Aorta (tissue), 5 donors: ENCODE results near the gene CLCNKA. TPM values are rescaled to one million over a fixed set of nuclear protein-coding genes. Genes with fewer than 3 reads are reported as not detected.
"Not testable (repeated sequence)": the region's sequence is repeated elsewhere in the genome, so short reads cannot be mapped to it uniquely, and the experiment has no call there.

Experiments
- ATAC-seq: fragments of 200-7000 bp; cut with Tn5 transposase; one replicate; pipeline ENCODE4 v1.9.1; 2022; ENCODE audit warnings: moderate library complexity; ENCODE audit not compliant: low FRiP score
- DNase-seq, 2 donors: peaks; one replicate each; pipeline ENCODE4 v3.0.0-alpha.2; 2020
- H3K27ac ChIP-seq, 2 donors: one replicate each; pipeline ENCODE4 v1.5.1; 2013; ENCODE audit warnings: low read length in 2 of 2, mild to moderate bottlenecking in 2 of 2, moderate library complexity in 2 of 2, control low read depth in 1 of 2, inconsistent platforms in 1 of 2, low read depth in 1 of 2
- H3K27me3 ChIP-seq, 2 donors: one replicate each; pipeline ENCODE4 v1.6.1; 2013; ENCODE audit warnings: control low read depth in 1 of 2, low read length in 1 of 2, mild to moderate bottlenecking in 1 of 2, moderate library complexity in 1 of 2; ENCODE audit not compliant: insufficient read depth in 2 of 2, control insufficient read depth in 1 of 2
- H3K36me3 ChIP-seq, 2 donors: one replicate each; pipeline ENCODE4 v1.6.1; 2013; ENCODE audit warnings: control low read depth in 1 of 2, low read length in 1 of 2, mild to moderate bottlenecking in 1 of 2; ENCODE audit not compliant: insufficient read depth in 2 of 2, control insufficient read depth in 1 of 2
- H3K4me1 ChIP-seq, 2 donors: one replicate each; pipeline ENCODE4 v1.6.1; 2013; ENCODE audit warnings: low read length in 2 of 2, control low read depth in 1 of 2, mild to moderate bottlenecking in 1 of 2, moderate library complexity in 1 of 2; ENCODE audit not compliant: insufficient read depth in 2 of 2, control insufficient read depth in 1 of 2
- H3K4me3 ChIP-seq, 2 donors: one replicate each; pipeline ENCODE4 v1.5.1; 2013; ENCODE audit warnings: low read length in 2 of 2, control low read depth in 1 of 2, mild to moderate bottlenecking in 1 of 2
- H3K9me3 ChIP-seq: one replicate; pipeline ENCODE4 v1.6.1; 2013; ENCODE audit warnings: mild to moderate bottlenecking, low read length; ENCODE audit not compliant: control insufficient read depth
- WGBS, 2 donors: extraction: QIAGEN DNeasy Blood & Tissue Kit; methylation state at CpG; one replicate each; pipeline ENCODE4 v1.1.7; 2013; 5-methylcytosine and 5-hydroxymethylcytosine counted together
- intact Hi-C, 2 donors: fragments of 100-400 bp; cut with DNase I; formaldehyde crosslinking; loops; one replicate each; pipeline versions ENCODE4 v1.14.2 to v1.15.0; 2022
- polyA plus RNA-seq, 2 donors: library from polyadenylated mRNA; stranded (reverse); fragments of 200-250 nt; gene quantifications; one replicate each; pipeline ENCODE4 v1.2.3, GENCODE V29; 2013
- total RNA-seq, 2 donors: library from RNA; stranded (reverse); fragmentation: NEBNext Ultra II Directional; extraction: Animal tissue kit (Norgen Biotek cat#: 25700); gene quantifications; one replicate each; pipeline ENCODE4 v1.2.1, GENCODE V29; 2021
- donor health status: healthy with polysubstance abuse.
- donor health status: Bipolar disorder and iron deficiency.
- donor health status: DM: no; HTN: no; CAD: no.
- donor health status: DM: no; HTN: no; CAD: no.
- donor health status: DM: yes; HTN: yes; CAD: no.

The CLCNKA gene
- total and polyA plus RNA-seq, 4 donors, result 1.0 to 4.5 (median 1.3) TPM; not detected in 1

DNA sequence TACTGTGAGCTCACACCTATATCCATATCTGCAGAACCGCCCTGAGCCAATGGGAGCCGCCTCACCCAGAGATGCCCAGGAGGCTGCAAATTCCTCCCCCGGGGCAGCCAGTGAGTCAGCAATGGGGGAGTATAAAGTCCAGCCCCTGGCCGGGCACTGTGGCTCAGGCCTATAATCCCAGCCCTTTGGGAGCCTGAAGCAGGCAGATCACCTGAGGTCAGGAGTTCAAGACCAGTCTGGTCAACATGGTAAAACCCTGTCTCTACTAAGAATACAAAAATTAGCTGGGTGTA lies 16.7 kb downstream of the CLCNKA start:
- no peaks in the 10 kb centered on the region for H3K27me3 ChIP-seq

DNA sequence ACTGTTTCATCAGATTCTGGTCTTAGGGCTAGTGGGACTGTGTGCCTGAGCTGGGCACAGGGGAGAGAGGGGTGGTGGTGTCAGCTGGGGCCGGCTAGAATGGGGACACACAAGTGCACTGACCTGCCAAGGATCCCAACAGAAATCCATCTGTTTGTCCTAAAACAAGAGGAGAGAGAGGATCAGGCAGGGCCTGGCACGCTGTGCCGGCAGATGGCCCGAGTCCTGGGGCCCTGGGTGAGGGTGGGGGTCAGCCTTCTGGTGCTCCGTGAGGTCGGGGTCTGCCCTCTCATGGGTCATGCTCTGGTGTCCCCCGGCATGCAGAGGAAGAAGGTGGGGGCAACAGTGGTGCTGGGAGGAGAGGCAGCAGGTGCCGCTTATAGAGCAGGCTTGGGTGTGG lies 18.0 kb downstream of the CLCNKA start:
- ATAC-seq, H3K9me3 ChIP-seq, intact Hi-C loops, DNase-seq, H3K36me3 ChIP-seq, H3K27ac ChIP-seq, H3K4me1 ChIP-seq, H3K4me3 ChIP-seq, H3K27me3 ChIP-seq: not testable (repeated sequence)
- 78 to 82% methylated on average over 8 of the region's 8 CpGs for WGBS, 2 donors

More for the DNA sequence above, 16.7 kb downstream of the CLCNKA start:
- Histone ChIP-seq H3K4me3 (no peak overlapping the region), H3K36me3 (no peaks in the 10 kb centered on the region), H3K4me1 (no peaks in the 10 kb centered on the region), H3K9me3 (no peaks in the 10 kb centered on the region), H3K27ac (no peak overlapping the region)
- 82 to 91% methylated on average over 4 of the region's 4 CpGs for WGBS, 2 donors
- intact Hi-C loops, result no loop called here
- no peak for DNase-seq
- ATAC-seq, result no peak

DNA sequence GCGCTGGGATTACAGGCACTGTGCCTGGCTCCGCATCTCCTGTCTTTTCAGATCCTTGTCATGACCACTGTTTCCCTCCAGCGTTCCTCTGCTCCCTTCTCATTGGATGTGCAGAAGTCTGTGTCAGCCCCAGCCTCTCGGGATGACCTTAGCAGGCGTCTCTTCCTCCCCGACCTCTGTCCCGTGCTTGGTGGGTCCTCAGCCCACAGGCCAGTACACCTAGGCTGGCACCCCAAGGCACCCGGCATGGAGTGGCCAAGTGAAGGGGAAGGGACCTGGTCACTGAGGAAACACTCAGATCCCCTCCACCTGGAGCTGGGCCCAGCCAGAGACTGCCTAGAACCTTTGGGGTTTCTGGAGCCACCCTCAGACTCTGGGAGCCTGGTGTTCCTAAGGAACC lies 19.4 kb downstream of the CLCNKA start:
- no peaks in the 10 kb centered on the region for H3K27me3 ChIP-seq
- 69 to 84% methylated on average over 8 of the region's 8 CpGs for WGBS, 2 donors
- H3K4me1 ChIP-seq, result no peaks in the 10 kb centered on the region
- H3K36me3 ChIP-seq, result no peaks in the 10 kb centered on the region
- H3K27ac ChIP-seq, result no peak overlapping the region
- DNase-seq (no peak), ATAC-seq (no peak)
- no peaks in the 10 kb centered on the region for H3K9me3 ChIP-seq
- no peak overlapping the region for H3K4me3 ChIP-seq
- intact Hi-C loops, result no loop called here

DNA sequence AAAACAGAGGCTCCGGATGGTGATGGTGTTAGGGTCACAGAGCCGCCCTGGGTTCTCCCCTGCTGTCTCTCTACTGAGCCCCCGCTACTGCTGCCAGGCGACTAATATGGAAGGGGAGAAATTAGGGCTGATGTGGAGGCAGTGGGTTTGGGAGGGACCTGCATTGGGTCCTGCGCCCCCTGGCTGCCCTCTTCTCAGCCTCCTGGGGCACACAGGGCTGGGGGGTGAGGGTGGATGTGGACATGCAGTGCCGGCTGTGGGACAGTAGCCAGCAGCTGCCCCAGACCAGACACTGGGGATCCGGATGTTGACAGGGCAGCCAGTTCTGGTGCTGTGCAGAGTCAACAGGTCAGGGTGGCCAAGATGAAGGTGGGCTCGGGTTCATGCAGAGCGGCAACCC lies 20.3 kb downstream of the CLCNKA start:
- Histone ChIP-seq H3K27ac (no peak overlapping the region), H3K4me1 (no peaks in the 10 kb centered on the region), H3K9me3 (no peaks in the 10 kb centered on the region), H3K27me3 (no peaks in the 10 kb centered on the region), H3K4me3 (no peak overlapping the region), H3K36me3 (no peaks in the 10 kb centered on the region)
- WGBS, 2 donors, result 83 to 89% methylated on average over 9 of the region's 9 CpGs
- intact Hi-C loops, result no loop called here
- DNase-seq, result no peak
- ATAC-seq, result no peak

DNA sequence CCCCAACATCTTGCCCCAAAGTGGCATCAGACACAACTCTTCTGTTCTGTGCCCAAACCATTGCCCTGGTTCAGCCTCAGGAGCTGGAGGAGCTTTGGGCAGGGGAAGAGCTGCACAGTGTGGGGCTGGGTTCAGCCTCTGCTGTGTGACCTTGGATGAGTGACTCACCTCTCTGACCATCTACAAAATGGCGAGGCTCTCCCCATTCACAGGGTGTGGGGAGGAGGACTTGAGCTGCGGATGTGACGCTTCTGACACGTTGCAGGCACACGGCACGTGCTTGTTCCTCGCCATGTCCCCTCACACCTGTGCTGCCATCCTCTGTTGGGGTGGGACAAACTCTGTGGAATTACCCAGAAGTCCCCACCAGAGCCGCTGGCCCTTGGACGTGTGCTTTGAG lies 20.8 kb downstream of the CLCNKA start:
- WGBS, 2 donors, result 84 to 93% methylated on average over 9 of the region's 9 CpGs
- H3K36me3 ChIP-seq, ATAC-seq, intact Hi-C loops, H3K4me3 ChIP-seq, H3K4me1 ChIP-seq, H3K27ac ChIP-seq, DNase-seq, H3K27me3 ChIP-seq, H3K9me3 ChIP-seq: not testable (repeated sequence)

DNA sequence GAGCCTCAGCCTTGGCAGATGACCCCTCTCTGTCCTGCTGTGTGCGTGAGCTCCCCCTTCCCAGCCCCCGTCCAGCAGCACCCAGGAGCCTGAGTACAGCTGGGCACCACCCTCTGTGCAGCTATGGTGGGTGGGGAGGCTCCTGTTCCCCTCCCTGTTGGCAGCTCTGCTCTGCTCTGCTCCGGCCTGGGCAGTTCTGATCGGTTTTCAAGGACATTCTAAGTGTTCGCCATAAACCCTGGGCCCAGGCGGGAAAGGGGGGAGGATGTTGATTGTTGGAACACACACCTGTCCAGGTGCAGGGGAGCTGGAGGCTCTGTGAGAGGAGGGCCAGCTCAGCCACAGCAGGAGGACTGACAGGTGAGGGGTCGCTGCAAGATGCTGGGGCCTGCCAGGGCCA lies 21.7 kb downstream of the CLCNKA start, which contains the start of gene CLCNKB:
TSS of gene CLCNKB (plus strand) at position 262 of the 400 bp plus-strand sequence. CDS start 711 bp downstream, outside the sequence.
- Histone ChIP-seq H3K27me3 (no peaks in the 10 kb centered on the region), H3K27ac (no peak within 1 kb of the TSS), H3K36me3 (no peaks in the 10 kb centered on the region), H3K9me3 (no peaks in the 10 kb centered on the region), H3K4me3 (no peak within 1 kb of the TSS), H3K4me1 (no peaks in the 10 kb centered on the region)
- intact Hi-C loops, result no loop called here
- DNase-seq, result no peak
- whole genome bisulfite sequencing, 2 donors, result 57 to 77% methylated on average over 7 of the region's 7 CpGs
- ATAC-seq, result no peak

DNA sequence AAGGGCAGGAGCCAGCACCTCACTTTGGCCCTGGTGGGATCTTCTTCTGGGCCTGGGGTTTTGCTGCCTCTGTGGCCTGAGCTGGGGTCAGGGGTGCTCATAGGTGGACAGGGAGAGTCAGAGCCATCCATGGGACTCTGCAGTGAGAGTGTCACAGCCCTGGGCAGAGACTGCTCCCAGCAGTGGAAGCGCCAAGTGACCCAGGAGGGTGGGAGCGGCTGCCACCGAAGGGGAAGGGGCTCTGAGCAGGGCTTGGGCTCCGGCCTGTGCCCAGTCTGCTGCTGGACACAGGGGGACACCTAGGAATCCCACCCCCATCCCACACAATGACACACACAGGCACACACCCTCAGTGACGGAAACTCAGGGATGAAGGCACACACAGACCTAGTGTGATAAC lies 22.1 kb downstream of the CLCNKA start:
- H3K4me1 ChIP-seq, result no peaks in the 10 kb centered on the region
- 76 to 93% methylated on average over 2 to 5 of the region's 5 CpGs for WGBS, 2 donors
- DNase-seq (no peak), ATAC-seq (no peak)
- no peak overlapping the region for H3K27ac ChIP-seq
- intact Hi-C loops, result no loop called here
- H3K9me3 ChIP-seq, result no peaks in the 10 kb centered on the region
- no peak overlapping the region for H3K4me3 ChIP-seq
- no peaks in the 10 kb centered on the region for H3K36me3 ChIP-seq
- no peaks in the 10 kb centered on the region for H3K27me3 ChIP-seq

DNA sequence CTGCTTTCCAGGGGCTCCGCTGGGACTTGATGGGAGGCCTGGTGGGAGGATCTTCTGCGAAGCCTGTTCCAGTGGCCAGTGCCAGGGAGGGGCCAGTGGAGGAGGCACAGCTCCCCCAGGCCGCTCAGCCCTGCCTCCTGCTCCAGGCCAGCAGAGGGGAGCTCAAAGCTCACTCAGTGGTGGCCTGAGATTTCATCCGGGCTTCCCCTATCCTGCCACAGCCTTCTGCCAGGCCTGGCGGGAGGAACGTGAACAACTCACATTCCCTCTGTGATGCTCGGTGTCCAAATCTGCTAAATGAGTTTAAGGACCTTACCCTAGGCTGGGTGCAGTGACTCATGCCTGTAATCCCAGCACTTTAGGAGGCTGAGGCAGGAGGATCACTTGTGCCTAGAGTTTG lies 25.0 kb downstream of the CLCNKA start:
- Histone ChIP-seq H3K4me1 (no peaks in the 10 kb centered on the region), H3K36me3 (no peaks in the 10 kb centered on the region), H3K27me3 (no peaks in the 10 kb centered on the region), H3K27ac (no peak overlapping the region), H3K9me3 (no peaks in the 10 kb centered on the region), H3K4me3 (no peak overlapping the region)
- DNase-seq (peak in 1 of 2 donors; percentile 75), ATAC-seq (no peak)
- intact Hi-C loops, result loop anchor here in 1 of 2 donors (5.0 kb wide), 1 partner anchor 35 kb away; no protein-coding TSS in a partner anchor
- 59 to 62% methylated on average over 7 of the region's 7 CpGs for WGBS, 2 donors

DNA sequence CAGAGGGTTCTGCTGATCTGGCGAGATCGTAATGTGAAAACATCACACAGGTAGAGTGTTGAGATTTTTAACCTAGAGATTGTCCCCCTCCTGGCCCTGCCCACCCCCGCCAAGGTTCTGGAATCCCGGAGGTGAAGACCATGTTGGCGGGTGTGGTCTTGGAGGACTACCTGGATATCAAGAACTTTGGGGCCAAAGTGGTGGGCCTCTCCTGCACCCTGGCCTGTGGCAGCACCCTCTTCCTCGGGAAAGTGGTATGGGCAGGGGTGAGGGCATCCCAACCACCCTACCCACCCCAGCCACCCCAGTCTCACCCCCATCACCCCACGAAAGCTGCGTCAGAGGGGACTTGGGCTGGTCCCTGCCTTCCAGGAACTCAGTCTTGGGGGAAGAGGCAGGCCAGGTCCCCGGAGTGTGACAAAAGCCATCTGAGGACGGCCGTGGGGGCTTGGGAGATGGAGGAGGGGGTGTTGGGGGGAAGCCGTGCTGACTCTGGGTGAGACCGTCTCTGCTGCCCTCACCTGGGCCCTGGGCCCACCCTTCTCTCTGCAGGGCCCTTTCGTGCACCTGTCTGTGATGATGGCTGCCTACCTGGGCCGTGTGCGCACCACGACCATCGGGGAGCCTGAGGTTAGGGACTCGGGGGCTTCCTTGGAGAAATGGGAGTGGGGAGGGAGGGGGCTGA lies 26.1 kb downstream of the CLCNKA start:
- no peaks in the 10 kb centered on the region for H3K4me1 ChIP-seq
- no peak overlapping the region for H3K4me3 ChIP-seq
- no peaks in the 10 kb centered on the region for H3K9me3 ChIP-seq
- 77 to 79% methylated on average over 19 of the region's 19 CpGs for WGBS, 2 donors
- no peak for DNase-seq
- H3K27ac ChIP-seq, result no peak overlapping the region
- ATAC-seq, result no peak
- intact Hi-C loops, result loop anchor here in 1 of 2 donors (5.0 kb wide), 1 partner anchor 36 kb away; no protein-coding TSS in a partner anchor
- no peaks in the 10 kb centered on the region for H3K27me3 ChIP-seq
- no peaks in the 10 kb centered on the region for H3K36me3 ChIP-seq
